ENCODE results near the gene CD70.
"Not testable (repeated sequence)": the region's sequence is repeated elsewhere in the genome, so short reads cannot be mapped to it uniquely, and the experiment has no call there.

The CD70 gene

DNA sequence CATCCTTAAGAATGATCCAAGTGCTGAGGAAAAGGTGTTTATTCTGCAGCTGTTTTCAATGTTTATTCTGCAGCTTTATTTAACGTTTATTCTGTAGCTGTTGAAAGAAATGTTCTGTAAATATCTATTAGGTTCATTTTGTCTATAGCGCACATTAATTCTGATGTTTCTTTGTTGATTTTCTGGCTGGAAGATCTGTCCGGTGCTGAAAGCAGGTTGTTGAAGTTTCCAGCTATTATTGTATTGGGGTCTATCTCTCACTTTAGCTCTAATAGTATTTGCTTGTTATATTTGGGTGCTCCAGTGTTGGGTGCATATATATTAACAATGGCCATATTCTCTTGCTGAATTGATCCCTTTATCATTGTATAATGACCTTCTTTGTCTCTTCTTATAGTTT is 20.2 kb downstream of the CD70 start:
- no peaks in the 10 kb centered on the region; the same call in 1 of the 2 replicates for H3K9me3 ChIP-seq (ENCODE audit: insufficient read depth, low read depth, low read length)
- H3K36me3 ChIP-seq (ENCODE audit: insufficient read depth, low read length), result no peaks in the 10 kb centered on the region
- no peaks in the 10 kb centered on the region for H4K20me1 ChIP-seq (ENCODE audit: insufficient read depth, low read length, poor library complexity, severe bottlenecking)
- TF ChIP-seq EZH2phosphoT487 (IDR thresholded peaks at IDR 0.05; ENCODE audit: borderline replicate concordance) (no peak), CTCF (conservative IDR thresholded peaks at IDR 0.05; ENCODE audit: low read length) (no peak)
- no peaks in the 10 kb centered on the region for H3K27me3 ChIP-seq (ENCODE audit: insufficient read depth, low read length, poor library complexity, severe bottlenecking)
- H3K4me2 ChIP-seq (ENCODE audit: low read depth, low read length, poor library complexity, severe bottlenecking), result no peak overlapping the region
- no peaks in the 10 kb centered on the region for H3K9me2 ChIP-seq (replicated peaks; ENCODE audit: low read depth, low read length)
- no peak overlapping the region for H3K9ac ChIP-seq (ENCODE audit: low read depth, low read length, poor library complexity, severe bottlenecking)
- H3K4me1 ChIP-seq (ENCODE audit: insufficient read depth, low read length, poor library complexity, severe bottlenecking), result no peaks in the 10 kb centered on the region
- no peak overlapping the region for H3K4me3 ChIP-seq (ENCODE audit: low read length, poor library complexity, severe bottlenecking)
- no peaks in the 10 kb centered on the region for H3K79me2 ChIP-seq (ENCODE audit: insufficient read depth, low read length)
- H3F3A ChIP-seq (ENCODE audit: low read depth), result no peaks in the 10 kb centered on the region
- no peak overlapping the region for H2AFZ ChIP-seq (ENCODE audit: low read length)

- no peaks in the 10 kb centered on the region for H4K20me1 ChIP-seq (ENCODE audit: insufficient read depth, low read length, poor library complexity, severe bottlenecking)
- H2AFZ ChIP-seq (ENCODE audit: low read length), result no peak overlapping the region
- no peak overlapping the region for H3K4me3 ChIP-seq (ENCODE audit: low read length, poor library complexity, severe bottlenecking)
- H3K4me1 ChIP-seq (ENCODE audit: insufficient read depth, low read length, poor library complexity, severe bottlenecking), result no peaks in the 10 kb centered on the region
- no peak overlapping the region for H3K9ac ChIP-seq (ENCODE audit: low read depth, low read length, poor library complexity, severe bottlenecking)
- no peaks in the 10 kb centered on the region for H3K9me2 ChIP-seq (replicated peaks; ENCODE audit: low read depth, low read length)
- H3K4me2 ChIP-seq (ENCODE audit: low read depth, low read length, poor library complexity, severe bottlenecking), result no peak overlapping the region
- no peaks in the 10 kb centered on the region for H3K27me3 ChIP-seq (ENCODE audit: insufficient read depth, low read length, poor library complexity, severe bottlenecking)
- no peaks in the 10 kb centered on the region for H3K36me3 ChIP-seq (ENCODE audit: insufficient read depth, low read length)
- H3K9me3 ChIP-seq (ENCODE audit: insufficient read depth, low read depth, low read length), result no peaks in the 10 kb centered on the region; the same call in 1 of the 2 replicates
- H3K79me2 ChIP-seq (ENCODE audit: insufficient read depth, low read length), result no peaks in the 10 kb centered on the region
- H3F3A ChIP-seq (ENCODE audit: low read depth), result no peaks in the 10 kb centered on the region
- TF ChIP-seq CTCF (conservative IDR thresholded peaks at IDR 0.05; ENCODE audit: low read length) (no peak), EZH2phosphoT487 (IDR thresholded peaks at IDR 0.05; ENCODE audit: borderline replicate concordance) (no peak)
Observed at GRCh38 chr19:6568816-6569215, 22.1 kb downstream of the CD70 start.

- Histone ChIP-seq H3K4me3 (ENCODE audit: low read length, poor library complexity, severe bottlenecking) (no peak overlapping the region), H3K9me3 (ENCODE audit: insufficient read depth, low read depth, low read length) (no peaks in the 10 kb centered on the region; the same call in 1 of the 2 replicates), H3K9me2 (replicated peaks; ENCODE audit: low read depth, low read length) (no peaks in the 10 kb centered on the region), H3K27me3 (ENCODE audit: insufficient read depth, low read length, poor library complexity, severe bottlenecking) (no peaks in the 10 kb centered on the region), H2AFZ (ENCODE audit: low read length) (no peak overlapping the region), H3K79me2 (ENCODE audit: insufficient read depth, low read length) (no peaks in the 10 kb centered on the region), H3K4me1 (ENCODE audit: insufficient read depth, low read length, poor library complexity, severe bottlenecking) (no peaks in the 10 kb centered on the region), H3K4me2 (ENCODE audit: low read depth, low read length, poor library complexity, severe bottlenecking) (no peak overlapping the region), H3K9ac (ENCODE audit: low read depth, low read length, poor library complexity, severe bottlenecking) (no peak overlapping the region), H3K36me3 (ENCODE audit: insufficient read depth, low read length) (no peaks in the 10 kb centered on the region), H4K20me1 (ENCODE audit: insufficient read depth, low read length, poor library complexity, severe bottlenecking) (no peaks in the 10 kb centered on the region), H3F3A (ENCODE audit: low read depth) (no peaks in the 10 kb centered on the region)
- TF ChIP-seq EZH2phosphoT487 (IDR thresholded peaks at IDR 0.05; ENCODE audit: borderline replicate concordance), result no peak
- TF ChIP-seq CTCF (conservative IDR thresholded peaks at IDR 0.05; ENCODE audit: low read length), result no peak
Observed at GRCh38 chr19:6568010-6568526, 22.9 kb downstream of the CD70 start.

- not testable (repeated sequence) for H2AFZ ChIP-seq (ENCODE audit: low read length); H3K4me2 ChIP-seq (ENCODE audit: low read depth, low read length, poor library complexity, severe bottlenecking); H3K9me3 ChIP-seq (ENCODE audit: insufficient read depth, low read depth, low read length); H3K36me3 ChIP-seq (ENCODE audit: insufficient read depth, low read length); H3K9ac ChIP-seq (ENCODE audit: low read depth, low read length, poor library complexity, severe bottlenecking); H3K9me2 ChIP-seq (replicated peaks; ENCODE audit: low read depth, low read length); H4K20me1 ChIP-seq (ENCODE audit: insufficient read depth, low read length, poor library complexity, severe bottlenecking); H3K27me3 ChIP-seq (ENCODE audit: insufficient read depth, low read length, poor library complexity, severe bottlenecking); H3K79me2 ChIP-seq (ENCODE audit: insufficient read depth, low read length); H3K4me1 ChIP-seq (ENCODE audit: insufficient read depth, low read length, poor library complexity, severe bottlenecking); H3F3A ChIP-seq (ENCODE audit: low read depth); H3K4me3 ChIP-seq (ENCODE audit: low read length, poor library complexity, severe bottlenecking)
Observed at GRCh38 chr19:6566727-6567126, 24.2 kb downstream of the CD70 start.
